Measurements from ENCODE around the gene ASTN2. TPM values are rescaled to one million over a fixed set of nuclear protein-coding genes. Genes with fewer than 3 reads are reported as not detected.

ASTN2 gene
- total RNA-seq, 1 donor from 2014 or later: 10.0 TPM

- Mint-ChIP-seq H3K27me3 (ENCODE audit: unreplicated experiment) (no peaks in the 10 kb centered on the region), H3K36me3 (ENCODE audit: low read depth, unreplicated experiment) (no peaks in the 10 kb centered on the region), H3K4me3 (ENCODE audit: unreplicated experiment) (no peak overlapping the region), H3K4me1 (ENCODE audit: unreplicated experiment) (no peaks in the 10 kb centered on the region), H3K9me3 (ENCODE audit: unreplicated experiment) (no peaks in the 10 kb centered on the region), H3K27ac (ENCODE audit: unreplicated experiment) (no peak overlapping the region)
- no peak for TF ChIP-seq CTCF (IDR thresholded peaks at IDR 0.05; ENCODE audit: unreplicated experiment)
- no peak for DNase-seq (ENCODE audit: low spot score)
Measured at GRCh38 chr9:116720111-116720510, 694.7 kb downstream of the ASTN2 start.

- Mint-ChIP-seq H3K27me3 (ENCODE audit: unreplicated experiment) (no peaks in the 10 kb centered on the region), H3K27ac (ENCODE audit: unreplicated experiment) (no peak overlapping the region), H3K36me3 (ENCODE audit: low read depth, unreplicated experiment) (no peaks in the 10 kb centered on the region), H3K4me1 (ENCODE audit: unreplicated experiment) (peaks cover 6% of the 10 kb centered on the region), H3K4me3 (ENCODE audit: unreplicated experiment) (no peak overlapping the region), H3K9me3 (ENCODE audit: unreplicated experiment) (no peaks in the 10 kb centered on the region)
- TF ChIP-seq CTCF (IDR thresholded peaks at IDR 0.05; ENCODE audit: unreplicated experiment): no peak
- no peak for DNase-seq (ENCODE audit: low spot score)
Measured at GRCh38 chr9:116718111-116718510, 696.7 kb downstream of the ASTN2 start.

DNA sequence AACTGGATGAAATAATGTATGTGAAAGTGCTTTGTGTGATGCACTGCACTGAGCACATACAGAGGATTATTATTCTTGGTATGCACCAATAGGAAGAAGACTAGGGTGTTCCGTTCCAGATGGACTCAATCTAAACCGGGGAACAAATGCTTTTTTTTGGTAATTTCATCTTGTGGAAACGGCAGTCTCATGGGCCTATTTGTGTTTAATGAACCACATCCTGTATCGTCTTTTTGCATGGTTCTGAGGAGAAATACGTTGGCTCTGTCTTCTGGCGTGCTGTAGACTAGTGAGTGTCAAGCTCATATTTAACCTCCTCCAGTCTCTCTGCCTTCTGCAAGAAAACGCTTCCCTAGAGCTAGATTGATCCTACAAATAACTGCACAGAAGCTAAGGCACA lies 697.7 kb downstream of the ASTN2 start:
- H3K4me1 Mint-ChIP-seq (ENCODE audit: unreplicated experiment): peaks cover 6% of the 10 kb centered on the region
- no peak for TF ChIP-seq CTCF (IDR thresholded peaks at IDR 0.05; ENCODE audit: unreplicated experiment)
- H3K27me3 Mint-ChIP-seq (ENCODE audit: unreplicated experiment): no peaks in the 10 kb centered on the region
- H3K9me3 Mint-ChIP-seq (ENCODE audit: unreplicated experiment): no peaks in the 10 kb centered on the region
- H3K4me3 Mint-ChIP-seq (ENCODE audit: unreplicated experiment): no peak overlapping the region
- H3K27ac Mint-ChIP-seq (ENCODE audit: unreplicated experiment): no peak overlapping the region
- no peaks in the 10 kb centered on the region for H3K36me3 Mint-ChIP-seq (ENCODE audit: low read depth, unreplicated experiment)
- DNase-seq (ENCODE audit: low spot score): no peak

GRCh38 chr9:116716438-116716837 lies 698.4 kb downstream of the ASTN2 start:
- Mint-ChIP-seq H3K4me3 (ENCODE audit: unreplicated experiment) (no peak overlapping the region), H3K9me3 (ENCODE audit: unreplicated experiment) (no peaks in the 10 kb centered on the region), H3K4me1 (ENCODE audit: unreplicated experiment) (peaks cover 6% of the 10 kb centered on the region), H3K27me3 (ENCODE audit: unreplicated experiment) (no peaks in the 10 kb centered on the region), H3K36me3 (ENCODE audit: low read depth, unreplicated experiment) (no peaks in the 10 kb centered on the region), H3K27ac (ENCODE audit: unreplicated experiment) (no peak overlapping the region)
- DNase-seq (ENCODE audit: low spot score): no peak
- no peak for TF ChIP-seq CTCF (IDR thresholded peaks at IDR 0.05; ENCODE audit: unreplicated experiment)

DNA sequence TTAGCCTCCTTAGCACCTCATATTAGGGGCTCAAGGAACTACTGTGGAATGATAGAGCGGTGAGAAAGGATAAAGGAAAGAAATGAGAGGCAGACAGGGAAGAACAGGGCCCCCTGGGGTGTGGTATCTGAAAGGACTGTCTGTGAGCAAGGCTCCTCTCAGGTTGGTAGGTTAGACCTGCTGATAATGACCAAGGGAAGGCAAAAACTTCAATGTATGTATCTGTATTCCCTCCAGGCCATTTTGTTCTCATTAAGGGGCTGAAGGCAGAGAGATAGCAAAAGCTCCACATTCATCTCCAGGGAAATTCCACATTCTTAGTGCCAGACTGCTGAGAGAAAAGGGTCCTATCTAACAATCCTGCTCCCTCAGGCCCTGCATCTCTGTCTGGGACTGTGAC lies 699.1 kb downstream of the ASTN2 start:
- Mint-ChIP-seq H3K36me3 (ENCODE audit: low read depth, unreplicated experiment) (no peaks in the 10 kb centered on the region), H3K27me3 (ENCODE audit: unreplicated experiment) (no peaks in the 10 kb centered on the region), H3K4me3 (ENCODE audit: unreplicated experiment) (no peak overlapping the region), H3K4me1 (ENCODE audit: unreplicated experiment) (peaks cover 6% of the 10 kb centered on the region), H3K27ac (ENCODE audit: unreplicated experiment) (no peak overlapping the region), H3K9me3 (ENCODE audit: unreplicated experiment) (no peaks in the 10 kb centered on the region)
- DNase-seq (ENCODE audit: low spot score): no peak
- no peak for TF ChIP-seq CTCF (IDR thresholded peaks at IDR 0.05; ENCODE audit: unreplicated experiment)
